Sigmoid colon (tissue), 7 donors: ENCODE measurements around the gene PTPRE. TPM values are rescaled to one million over a fixed set of nuclear protein-coding genes. Genes with fewer than 3 reads are reported as not detected.

Source experiments
- DNase-seq: peaks from one replicate; pipeline ENCODE4 v3.0.0-alpha.2; 2019
- H3K27ac ChIP-seq, 4 donors: fragments of 200-600 bp; sonication (generic); one replicate each; pipeline ENCODE4 v1.5.1; 2016 to 2019; ENCODE audit warnings: mild to moderate bottlenecking in 1 of 4
- H3K27me3 ChIP-seq, 3 donors: fragments of 200-600 bp; sonication (generic); one replicate each; pipeline ENCODE4 v1.5.1; 2019; ENCODE audit warnings: mild to moderate bottlenecking in 1 of 3
- H3K36me3 ChIP-seq, 4 donors: fragments of 200-600 bp; sonication (generic); one replicate each; pipeline ENCODE4 v1.5.1; 2016 to 2019
- H3K4me1 ChIP-seq, 4 donors: fragments of 200-600 bp; sonication (generic); one replicate each; pipeline ENCODE4 v1.5.1; 2017 to 2019
- H3K4me3 ChIP-seq, 4 donors: fragments of 200-600 bp; sonication (generic); one replicate each; pipeline ENCODE4 v1.5.1; 2017 to 2019; ENCODE audit warnings: mild to moderate bottlenecking in 2 of 4, moderate library complexity in 1 of 4
- H3K9me3 ChIP-seq, 4 donors: fragments of 200-600 bp in 3 of 4; sonication (generic) in 3 of 4; one replicate each; pipeline versions ENCODE4 v1.5.1 to v1.6.1; 2013 to 2019
- EP300 ChIP-seq, 4 donors: sonication (generic); formaldehyde crosslinking; IDR thresholded peaks; one replicate each; pipeline ENCODE4 v1.6.1; 2017; ENCODE audit warnings: antibody characterized with exemption in 4 of 4
- POLR2A ChIP-seq, 2 donors: fragments of 450-650 bp; IDR thresholded peaks; one replicate each; pipeline ENCODE4 v1.6.1; 2016; ENCODE audit warnings: antibody characterized with exemption in 2 of 2, mild to moderate bottlenecking in 2 of 2, moderate library complexity in 2 of 2
- POLR2AphosphoS5 ChIP-seq, 4 donors: sonication (generic); formaldehyde crosslinking; IDR thresholded peaks; one replicate each; pipeline ENCODE4 v1.6.1; 2017; ENCODE audit warnings: antibody characterized with exemption in 4 of 4
- WGBS, 2 donors: extraction: QIAGEN DNeasy Blood & Tissue Kit; methylation state at CpG; one replicate each; pipeline ENCODE4 v1.1.7; 2013; 5-methylcytosine and 5-hydroxymethylcytosine counted together
- intact Hi-C: fragments of 100-400 bp; cut with DNase I; formaldehyde crosslinking; loops from one replicate; pipeline ENCODE4 v1.15.1; 2023
- polyA plus RNA-seq, 3 donors: library from polyadenylated mRNA; stranded (reverse); fragments of 200-250 nt; gene quantifications; one replicate each; pipeline ENCODE4 v1.2.3, GENCODE V29; 2013
- total RNA-seq, 4 donors: library from RNA; depleted of rRNA; stranded (reverse); fragments of >200 nt; gene quantifications; one replicate each; pipeline ENCODE4 v1.1.0, GENCODE V29; 2016
- TF ChIP-seq, protein P1 (sequence below), 4 experiments: fragments of 450-650 bp in 3 of 4; fragments of 200-600 bp in 1 of 4; IDR thresholded peaks; one replicate each; pipeline ENCODE4 v1.5.1; 2016 to 2019; ENCODE audit warnings: antibody characterized with exemption in 4 of 4, mild to moderate bottlenecking in 3 of 4, moderate library complexity in 2 of 4
- donor health status: healthy with polysubstance abuse.
- donor health status: Bipolar disorder and iron deficiency.
- donor health status: healthy.

PTPRE gene
- total and polyA plus RNA-seq, 7 donors = 4.2 to 17.9 (median 11.9) TPM

DNA sequence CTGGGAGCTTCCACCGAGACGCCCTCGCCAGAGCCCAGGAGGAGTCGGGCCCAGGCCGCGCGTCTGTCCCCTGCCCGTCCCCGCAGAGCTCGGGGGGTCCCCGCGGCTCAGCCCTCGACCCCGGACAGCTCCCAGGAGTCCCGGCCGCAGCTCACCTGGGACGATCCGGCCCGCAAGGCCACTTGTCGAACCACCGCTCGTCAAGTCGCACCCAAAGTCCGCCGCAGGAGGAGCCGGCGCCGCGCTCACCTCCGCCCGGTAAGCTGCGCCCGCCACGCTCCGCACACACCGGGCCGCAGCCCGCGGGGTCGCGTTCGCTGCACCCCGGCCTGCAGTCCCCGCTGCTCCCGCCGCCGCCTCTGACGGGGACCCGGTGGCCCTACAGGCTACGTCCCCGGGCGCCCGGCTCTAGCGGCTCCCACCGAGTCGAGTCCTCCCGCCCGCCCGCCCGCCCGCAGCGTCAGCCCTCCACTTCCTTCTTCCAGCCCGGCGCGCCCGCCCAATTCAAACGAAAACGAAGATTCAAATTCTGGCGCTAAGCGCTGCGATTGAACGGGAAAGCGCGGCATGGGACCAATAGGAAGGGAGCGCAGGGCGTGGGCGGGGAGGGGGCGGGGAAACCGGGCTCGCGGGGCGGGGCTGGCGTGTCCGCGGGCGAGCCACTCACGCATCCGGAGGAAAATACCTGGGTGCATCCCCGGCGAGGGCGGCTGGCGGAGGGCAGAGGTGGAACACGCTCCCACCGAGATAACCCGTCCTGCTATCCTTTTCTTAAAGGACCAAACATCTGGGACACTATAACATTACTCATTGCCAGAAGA is 219.3 kb downstream of the PTPRE start, which contains the start of gene MKI67:
Gene MKI67, minus strand, starts transcription at position 480 of the 821 bp plus-strand sequence. CDS start 756 bp downstream, outside the sequence.
- TF ChIP-seq POLR2A (IDR thresholded peaks at IDR 0.05) = no peak
- TF ChIP-seq, protein P1, sequence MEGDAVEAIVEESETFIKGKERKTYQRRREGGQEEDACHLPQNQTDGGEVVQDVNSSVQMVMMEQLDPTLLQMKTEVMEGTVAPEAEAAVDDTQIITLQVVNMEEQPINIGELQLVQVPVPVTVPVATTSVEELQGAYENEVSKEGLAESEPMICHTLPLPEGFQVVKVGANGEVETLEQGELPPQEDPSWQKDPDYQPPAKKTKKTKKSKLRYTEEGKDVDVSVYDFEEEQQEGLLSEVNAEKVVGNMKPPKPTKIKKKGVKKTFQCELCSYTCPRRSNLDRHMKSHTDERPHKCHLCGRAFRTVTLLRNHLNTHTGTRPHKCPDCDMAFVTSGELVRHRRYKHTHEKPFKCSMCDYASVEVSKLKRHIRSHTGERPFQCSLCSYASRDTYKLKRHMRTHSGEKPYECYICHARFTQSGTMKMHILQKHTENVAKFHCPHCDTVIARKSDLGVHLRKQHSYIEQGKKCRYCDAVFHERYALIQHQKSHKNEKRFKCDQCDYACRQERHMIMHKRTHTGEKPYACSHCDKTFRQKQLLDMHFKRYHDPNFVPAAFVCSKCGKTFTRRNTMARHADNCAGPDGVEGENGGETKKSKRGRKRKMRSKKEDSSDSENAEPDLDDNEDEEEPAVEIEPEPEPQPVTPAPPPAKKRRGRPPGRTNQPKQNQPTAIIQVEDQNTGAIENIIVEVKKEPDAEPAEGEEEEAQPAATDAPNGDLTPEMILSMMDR (IDR thresholded peaks at IDR 0.05) = no peak
- TF ChIP-seq EP300 (IDR thresholded peaks at IDR 0.05) = no peak
- no peak for TF ChIP-seq POLR2AphosphoS5 (IDR thresholded peaks at IDR 0.05)
- no peak within 1 kb of the TSS for H3K27ac ChIP-seq
- intact Hi-C loops = no loop called here
- peaks cover 0 to 22% (median 17%) of the 10 kb centered on the region in 4 donors for H3K4me1 ChIP-seq
- H3K4me3 ChIP-seq = peak within 1 kb of the TSS; percentile 12 to 63 (median 54)
- no peaks in the 10 kb centered on the region for H3K9me3 ChIP-seq
- 1% methylated on average over 95 of the region's 95 CpGs for WGBS, 2 donors
- DNase-seq = peak; percentile 81
- peaks cover 3 to 47% (median 36%) of the 10 kb centered on the region in 3 donors for H3K27me3 ChIP-seq
- no peaks in the 10 kb centered on the region for H3K36me3 ChIP-seq

DNA sequence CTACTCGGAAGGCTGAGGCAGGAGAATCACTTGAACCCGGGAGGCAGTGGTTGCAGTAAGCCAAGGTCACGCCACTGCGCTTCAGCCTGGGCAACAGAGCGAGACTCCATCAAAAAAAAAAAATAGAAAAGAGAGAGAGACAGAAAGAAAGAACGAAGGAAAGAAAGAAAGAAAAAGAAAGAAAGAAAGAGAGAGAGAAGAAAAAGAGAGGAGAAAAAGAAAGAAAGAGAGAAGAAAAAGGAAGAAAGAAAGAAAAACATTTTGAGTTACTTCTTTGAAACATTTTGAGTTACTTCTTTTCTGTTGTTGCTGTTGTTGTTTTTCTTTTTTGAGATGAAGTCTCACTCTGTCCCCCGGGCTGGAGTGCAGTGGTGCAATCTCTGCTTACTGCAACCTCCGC is 221.7 kb downstream of the PTPRE start:
- Histone ChIP-seq H3K4me1 (peaks cover 0 to 22% (median 17%) of the 10 kb centered on the region in 4 donors), H3K36me3 (no peaks in the 10 kb centered on the region), H3K9me3 (no peaks in the 10 kb centered on the region), H3K27ac (no peak overlapping the region), H3K27me3 (peaks cover 0 to 25% (median 20%) of the 10 kb centered on the region in 3 donors), H3K4me3 (no peak overlapping the region)
- 73 to 92% methylated on average over 8 of the region's 8 CpGs for WGBS, 2 donors
- DNase-seq = no peak
- intact Hi-C loops = no loop called here
- TF ChIP-seq POLR2A (IDR thresholded peaks at IDR 0.05) (no peak), EP300 (IDR thresholded peaks at IDR 0.05) (no peak), POLR2AphosphoS5 (IDR thresholded peaks at IDR 0.05) (no peak)
- TF ChIP-seq, protein P1 (IDR thresholded peaks at IDR 0.05) = no peak

DNA sequence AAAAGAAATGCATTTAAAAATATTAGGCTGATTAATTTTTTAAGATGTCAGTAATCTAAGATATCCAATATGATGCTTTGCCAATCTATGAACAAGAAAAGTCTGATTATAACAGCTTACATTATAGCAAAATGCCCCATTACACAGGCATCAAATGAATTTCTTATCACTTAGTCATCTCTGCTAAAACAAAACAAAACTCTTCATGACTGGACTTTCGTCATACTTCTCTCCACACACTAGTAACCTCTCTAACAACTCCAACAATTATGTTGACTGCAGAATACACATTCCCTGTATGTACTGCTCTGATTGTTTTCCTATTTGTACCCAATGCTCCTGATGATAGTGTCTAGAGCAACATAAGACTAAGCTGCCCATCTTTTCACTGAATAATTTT is 223.1 kb downstream of the PTPRE start:
- no peaks in the 10 kb centered on the region for H3K9me3 ChIP-seq
- 67 to 75% methylated on average over 1 of the region's 1 CpG for WGBS, 2 donors
- H3K4me3 ChIP-seq = no peak overlapping the region
- H3K36me3 ChIP-seq = no peaks in the 10 kb centered on the region
- H3K27me3 ChIP-seq = peaks cover 0 to 11% (median 6%) of the 10 kb centered on the region in 3 donors
- no peak for TF ChIP-seq POLR2AphosphoS5 (IDR thresholded peaks at IDR 0.05)
- no peak for TF ChIP-seq POLR2A (IDR thresholded peaks at IDR 0.05)
- TF ChIP-seq EP300 (IDR thresholded peaks at IDR 0.05) = no peak
- TF ChIP-seq, protein P1 (IDR thresholded peaks at IDR 0.05) = no peak
- peaks cover 0 to 18% (median 16%) of the 10 kb centered on the region in 4 donors for H3K4me1 ChIP-seq
- no peak for DNase-seq
- no peak overlapping the region for H3K27ac ChIP-seq
- intact Hi-C loops = no loop called here

Other genes with a start within 250 kb of the PTPRE start
- under 1 TPM in 1 of 4 donors, not detected in 3; 0.36 TPM for gene FOXI2, start 169.9 kb upstream of the PTPRE start, total RNA-seq
- under 1 TPM in 1 of 3 donors, not detected in 2; 0.15 TPM for gene FOXI2, start 169.9 kb upstream of the PTPRE start, polyA plus RNA-seq
- gene CLRN3, start 14.2 kb upstream of the PTPRE start, total RNA-seq = not detected
- gene CLRN3, start 14.2 kb upstream of the PTPRE start, polyA plus RNA-seq = 10 to 100 TPM; 37.8 to 88.9 (median 56.2) TPM
- gene MKI67, start 219.3 kb downstream of the PTPRE start, total RNA-seq = 1 to 10 TPM in 2 of 4 donors, under 1 TPM in 2; 0.49 to 2.0 (median 1.2) TPM
- gene MKI67, start 219.3 kb downstream of the PTPRE start, polyA plus RNA-seq = 10 to 100 TPM in 1 of 3 donors, 1 to 10 TPM in 1, under 1 TPM in 1; 0.60 to 29.0 (median 1.2) TPM